ENCODE data around the gene ALDH3B2.

Gene ALDH3B2

GRCh38 chr11:67613960-67614715 lies 60.3 kb downstream of the ALDH3B2 start:
- DNase-seq (ENCODE audit: low read depth, low spot score), result peak; percentile 85

- DNase-seq (ENCODE audit: low read depth, low spot score), result no peak
Observed at GRCh38 chr11:67613313-67613959, 61.0 kb downstream of the ALDH3B2 start.

- DNase-seq (ENCODE audit: low read depth, low spot score), result no peak
Observed at GRCh38 chr11:67612751-67613150, 61.7 kb downstream of the ALDH3B2 start.

Measured in ELF-1 (cell line).